HepG2 (cell line): ENCODE results near the gene DPYD. TPM values are rescaled to one million over a fixed set of nuclear protein-coding genes. Genes with fewer than 3 reads are reported as not detected.

Experiments used
- ATAC-seq: fragments of 200-7000 bp; cut with Tn5 transposase; 3 replicates; pipeline ENCODE4 v1.9.1; 2020; ENCODE audit warnings: mild to moderate bottlenecking, moderate library complexity
- BruUV-seq: library from RNA; stranded (reverse); fragments of 400-500 nt; replicated peaks from 2 replicates; lab custom pipeline; 2021; lab: Mats Ljungman, UMichigan
- CTCF ChIA-PET: fragments of 300-600 bp; formaldehyde crosslinking; extraction: SDS; loops from one replicate; lab custom pipeline; 2021; ENCODE audit warnings: low total read pairs, inconsistent platforms, low intra/inter-chr PET ratio; lab: Yijun Ruan, JAX
- POLR2A ChIA-PET: fragments of 350-600 bp; sonication (Branson Sonifier 250); formaldehyde crosslinking; loops from one replicate; lab custom pipeline; 2020; ENCODE audit warnings: antibody characterized with exemption, inconsistent platforms; lab: Yijun Ruan, JAX
- DNase-seq: peaks from one replicate; pipeline ENCODE4 v3.0.0-alpha.2; 2015; ENCODE audit warnings: low spot score
- FAIRE-seq: peaks from 3 replicates; lab custom pipeline; 2011; peaks lifted over from hg19 to GRCh38; lab: Jason Lieb, UNC
- H2AFZ ChIP-seq: one replicate; pipeline ENCODE4 v1.6.1; 2011; ENCODE audit warnings: low read length, inconsistent platforms
- H3K27ac ChIP-seq: fragments of 300-600 bp; 3 replicates; pipeline ENCODE4 v1.8.0; 2011; ENCODE audit warnings: mixed run types, mild to moderate bottlenecking, mixed read lengths, low read length, inconsistent platforms; ENCODE audit not compliant: insufficient read depth; ENCODE audit errors: extremely low read length
- H3K27me3 ChIP-seq, 2 experiments: fragments of 200-600 bp in 1 of 2; 2 replicates in 1 of 2; 3 replicates in 1 of 2; pipeline versions ENCODE4 v1.6.0 to v1.8.0; 2011; ENCODE audit warnings: low read length in 2 of 2, mild to moderate bottlenecking in 2 of 2, moderate library complexity in 2 of 2, inconsistent platforms in 1 of 2; ENCODE audit not compliant: insufficient read depth in 2 of 2, control insufficient read depth in 1 of 2
- H3K36me3 ChIP-seq, 2 experiments: fragments of 200-600 bp in 1 of 2; replicated peaks in 1 of 2; 2 replicates in 1 of 2; 3 replicates in 1 of 2; pipeline versions ENCODE4 v1.5.1 to v1.8.0; 2011; ENCODE audit warnings: low read length in 2 of 2, inconsistent platforms in 1 of 2; ENCODE audit not compliant: insufficient read depth in 2 of 2, control insufficient read depth in 1 of 2
- H3K4me1 ChIP-seq: 2 replicates; pipeline ENCODE4 v1.5.1; 2012; ENCODE audit warnings: low read length, inconsistent platforms; ENCODE audit not compliant: insufficient read depth
- H3K4me2 ChIP-seq: 2 replicates; pipeline ENCODE4 v1.6.0; 2011; ENCODE audit warnings: low read depth, low read length, inconsistent platforms
- H3K4me3 ChIP-seq, 3 experiments: fragments of 200-600 bp in 1 of 3; sonication (generic), shearing (Covaris generic) in 1 of 3; replicated peaks in 1 of 3; 2 replicates each; pipeline ENCODE4 v1.5.1; 2011 to 2016; ENCODE audit warnings: low read length in 3 of 3, inconsistent platforms in 2 of 3, low read depth in 2 of 3, mild to moderate bottlenecking in 2 of 3, control low read depth in 1 of 3, mixed read lengths in 1 of 3; ENCODE audit not compliant: insufficient read depth in 1 of 3
- H3K79me2 ChIP-seq: one replicate; pipeline ENCODE4 v1.6.1; 2011; ENCODE audit warnings: low read length, inconsistent platforms; ENCODE audit not compliant: insufficient read depth
- H3K9ac ChIP-seq: 2 replicates; pipeline ENCODE4 v1.6.0; 2011; ENCODE audit warnings: mild to moderate bottlenecking, low read depth, low read length, inconsistent platforms; ENCODE audit not compliant: insufficient read depth
- H3K9me3 ChIP-seq: 2 replicates; pipeline ENCODE4 v1.5.1; 2012; ENCODE audit warnings: mild to moderate bottlenecking, low read length
- H4K20me1 ChIP-seq: 2 replicates; pipeline ENCODE4 v1.6.0; 2011; ENCODE audit warnings: inconsistent platforms, mild to moderate bottlenecking, low read length, moderate library complexity; ENCODE audit not compliant: insufficient read depth
- FOSL1 ChIP-seq: sonication (generic); formaldehyde crosslinking; IDR thresholded peaks from 2 replicates; pipeline ENCODE4 v1.9.0; 2021; ENCODE audit warnings: missing genetic modification reagents, borderline replicate concordance
- HNRNPLL ChIP-seq: fragments of 200-400 bp; formaldehyde crosslinking; IDR thresholded peaks from 2 replicates; pipeline ENCODE4 v1.6.1; 2017; ENCODE audit warnings: mild to moderate bottlenecking, low read depth, low read length; ENCODE audit not compliant: poor library complexity, severe bottlenecking
- RORA ChIP-seq: sonication (generic); formaldehyde crosslinking; IDR thresholded peaks from 2 replicates; pipeline ENCODE4 v1.5.0; 2020; ENCODE audit warnings: mild to moderate bottlenecking, missing genetic modification reagents, moderate library complexity
- SUZ12 ChIP-seq: fragments of 150-350 bp; IDR thresholded peaks from 2 replicates; pipeline ENCODE4 v1.6.1; 2014; ENCODE audit warnings: low read depth, low read length
- TEF ChIP-seq: sonication (generic); formaldehyde crosslinking; IDR thresholded peaks from 2 replicates; pipeline ENCODE4 v1.5.0; 2020; ENCODE audit warnings: missing genetic modification reagents
- WIZ ChIP-seq: sonication (generic); formaldehyde crosslinking; IDR thresholded peaks from 2 replicates; pipeline ENCODE4 v1.5.1; 2020; ENCODE audit warnings: mild to moderate bottlenecking, missing genetic modification reagents
- ZNF3 ChIP-seq: IDR thresholded peaks from 2 replicates; pipeline ENCODE4 v1.7.0; 2017; ENCODE audit warnings: inconsistent platforms
- ZNF530 ChIP-seq: sonication (generic); formaldehyde crosslinking; IDR thresholded peaks from 2 replicates; pipeline ENCODE4 v1.5.0; 2020; ENCODE audit warnings: low read depth, mild to moderate bottlenecking, missing genetic modification reagents
- ZNF615 ChIP-seq: sonication (generic); formaldehyde crosslinking; IDR thresholded peaks from 2 replicates; pipeline ENCODE4 v1.5.0; 2020; ENCODE audit warnings: mild to moderate bottlenecking, missing genetic modification reagents, borderline replicate concordance
- ZNF616 ChIP-seq: sonication (generic); formaldehyde crosslinking; IDR thresholded peaks from 2 replicates; pipeline ENCODE4 v1.5.0; 2020; ENCODE audit warnings: low read depth, mild to moderate bottlenecking, missing genetic modification reagents
- ZNF7 ChIP-seq: IDR thresholded peaks from 2 replicates; pipeline ENCODE4 v1.6.1; 2016; ENCODE audit warnings: missing biosample characterization, missing genetic modification reagents
- ZNF782 ChIP-seq: sonication (generic); formaldehyde crosslinking; IDR thresholded peaks from 2 replicates; pipeline ENCODE4 v1.4.0; 2020; ENCODE audit warnings: missing genetic modification reagents, mild to moderate bottlenecking, borderline replicate concordance
- WGBS: methylation state at CpG from one replicate; pipeline ENCODE4 v1.1.6; 2017; ENCODE audit warnings: low lambda C conversion rate; 5-methylcytosine and 5-hydroxymethylcytosine counted together
- in situ Hi-C: cut with HindIII; loops from 2 replicates; pipeline ENCODE4 v1.10.0; 2017; ENCODE audit warnings: low pct_unique_long_range_greater_than_20kb; ENCODE audit not compliant: extremely low pct_ligation_motif_present
- intact Hi-C: fragments of 100-400 bp; cut with micrococcal nuclease; formaldehyde crosslinking; loops from one replicate; pipeline ENCODE4 v1.10.0; 2022; ENCODE audit not compliant: unreplicated experiment
- polyA plus RNA-seq, 8 experiments: library from polyadenylated mRNA; depleted of rRNA in 3 of 8; stranded (reverse) in 7 of 8; unstranded in 1 of 8; fragments of >200 nt; fragmentation: Illumina TruSeq in 4 of 8; extraction: Trizol in 4 of 8; gene quantifications; 2 replicates each; pipeline versions ENCODE4 v1.2.1 to v1.2.3, GENCODE V29; 2011 to 2016; ENCODE audit warnings: low read depth in 4 of 8, missing spikeins in 1 of 8, mixed read lengths in 1 of 8; ENCODE audit not compliant: insufficient read depth in 1 of 8
- total RNA-seq, 5 experiments: library from RNA; depleted of rRNA; stranded (reverse); fragments of >200 nt; fragmentation: Illumina TruSeq; extraction: Trizol; gene quantifications; 2 replicates each; pipeline ENCODE4 v1.2.3, GENCODE V29; 2016; ENCODE audit warnings: low read depth in 1 of 5
- TF ChIP-seq, protein P1 (sequence below): sonication (generic); formaldehyde crosslinking; IDR thresholded peaks from 2 replicates; pipeline ENCODE4 v1.8.0; 2022; ENCODE audit warnings: mild to moderate bottlenecking, missing genetic modification reagents; ENCODE audit not compliant: insufficient replicate concordance
- TF ChIP-seq, protein P2 (sequence below): IDR thresholded peaks from 2 replicates; pipeline ENCODE4 v1.6.1; 2016; ENCODE audit warnings: low read depth, missing genetic modification reagents, missing compliant biosample characterization

Gene DPYD
- total and polyA plus RNA-seq, 2 of the 13 experiments (the other 11 are each of a cell fraction or from before 2014, with no cell fraction given): 1.3 to 3.4 TPM

- H3K9me3 ChIP-seq: no peaks in the 10 kb centered on the region
- no peak overlapping the region for H3K9ac ChIP-seq
- no peak for DNase-seq
- H3K27me3 ChIP-seq: no peaks in the 10 kb centered on the region
- H3K36me3 ChIP-seq: no peaks in the 10 kb centered on the region
- WGBS: 76% methylated on average over 1 of the region's 1 CpG
- H4K20me1 ChIP-seq: no peaks in the 10 kb centered on the region
- ChIA-PET CTCF (no interaction called here), POLR2A (no interaction called here)
- no TSS peak for BruUV-seq
- FAIRE-seq: no peak
- H3K27ac ChIP-seq: no peak overlapping the region
- no peak overlapping the region for H3K4me3 ChIP-seq
- H2AFZ ChIP-seq: no peak overlapping the region
- intact Hi-C loops: no loop called here
- no peak for ATAC-seq
- in situ Hi-C loops: no loop called here
- H3K79me2 ChIP-seq: no peaks in the 10 kb centered on the region
- H3K4me2 ChIP-seq: no peak overlapping the region
- H3K4me1 ChIP-seq: no peaks in the 10 kb centered on the region
- TF ChIP-seq RORA (no peak), TEF (CRISPR knock-in tag) (no peak), ZNF530 (CRISPR knock-in tag) (no peak), ZNF616 (CRISPR knock-in tag) (no peak), SUZ12 (no peak), ZNF3 (CRISPR knock-in tag) (no peak), WIZ (CRISPR knock-in tag) (no peak), ZNF7 (no peak), FOSL1 (CRISPR knock-in tag) (no peak), HNRNPLL (no peak), ZNF782 (CRISPR knock-in tag) (no peak), ZNF615 (CRISPR knock-in tag) (no peak)
- TF ChIP-seq, protein P1, sequence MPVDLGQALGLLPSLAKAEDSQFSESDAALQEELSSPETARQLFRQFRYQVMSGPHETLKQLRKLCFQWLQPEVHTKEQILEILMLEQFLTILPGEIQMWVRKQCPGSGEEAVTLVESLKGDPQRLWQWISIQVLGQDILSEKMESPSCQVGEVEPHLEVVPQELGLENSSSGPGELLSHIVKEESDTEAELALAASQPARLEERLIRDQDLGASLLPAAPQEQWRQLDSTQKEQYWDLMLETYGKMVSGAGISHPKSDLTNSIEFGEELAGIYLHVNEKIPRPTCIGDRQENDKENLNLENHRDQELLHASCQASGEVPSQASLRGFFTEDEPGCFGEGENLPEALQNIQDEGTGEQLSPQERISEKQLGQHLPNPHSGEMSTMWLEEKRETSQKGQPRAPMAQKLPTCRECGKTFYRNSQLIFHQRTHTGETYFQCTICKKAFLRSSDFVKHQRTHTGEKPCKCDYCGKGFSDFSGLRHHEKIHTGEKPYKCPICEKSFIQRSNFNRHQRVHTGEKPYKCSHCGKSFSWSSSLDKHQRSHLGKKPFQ (CRISPR knock-in tag): no peak
- TF ChIP-seq, protein P2, sequence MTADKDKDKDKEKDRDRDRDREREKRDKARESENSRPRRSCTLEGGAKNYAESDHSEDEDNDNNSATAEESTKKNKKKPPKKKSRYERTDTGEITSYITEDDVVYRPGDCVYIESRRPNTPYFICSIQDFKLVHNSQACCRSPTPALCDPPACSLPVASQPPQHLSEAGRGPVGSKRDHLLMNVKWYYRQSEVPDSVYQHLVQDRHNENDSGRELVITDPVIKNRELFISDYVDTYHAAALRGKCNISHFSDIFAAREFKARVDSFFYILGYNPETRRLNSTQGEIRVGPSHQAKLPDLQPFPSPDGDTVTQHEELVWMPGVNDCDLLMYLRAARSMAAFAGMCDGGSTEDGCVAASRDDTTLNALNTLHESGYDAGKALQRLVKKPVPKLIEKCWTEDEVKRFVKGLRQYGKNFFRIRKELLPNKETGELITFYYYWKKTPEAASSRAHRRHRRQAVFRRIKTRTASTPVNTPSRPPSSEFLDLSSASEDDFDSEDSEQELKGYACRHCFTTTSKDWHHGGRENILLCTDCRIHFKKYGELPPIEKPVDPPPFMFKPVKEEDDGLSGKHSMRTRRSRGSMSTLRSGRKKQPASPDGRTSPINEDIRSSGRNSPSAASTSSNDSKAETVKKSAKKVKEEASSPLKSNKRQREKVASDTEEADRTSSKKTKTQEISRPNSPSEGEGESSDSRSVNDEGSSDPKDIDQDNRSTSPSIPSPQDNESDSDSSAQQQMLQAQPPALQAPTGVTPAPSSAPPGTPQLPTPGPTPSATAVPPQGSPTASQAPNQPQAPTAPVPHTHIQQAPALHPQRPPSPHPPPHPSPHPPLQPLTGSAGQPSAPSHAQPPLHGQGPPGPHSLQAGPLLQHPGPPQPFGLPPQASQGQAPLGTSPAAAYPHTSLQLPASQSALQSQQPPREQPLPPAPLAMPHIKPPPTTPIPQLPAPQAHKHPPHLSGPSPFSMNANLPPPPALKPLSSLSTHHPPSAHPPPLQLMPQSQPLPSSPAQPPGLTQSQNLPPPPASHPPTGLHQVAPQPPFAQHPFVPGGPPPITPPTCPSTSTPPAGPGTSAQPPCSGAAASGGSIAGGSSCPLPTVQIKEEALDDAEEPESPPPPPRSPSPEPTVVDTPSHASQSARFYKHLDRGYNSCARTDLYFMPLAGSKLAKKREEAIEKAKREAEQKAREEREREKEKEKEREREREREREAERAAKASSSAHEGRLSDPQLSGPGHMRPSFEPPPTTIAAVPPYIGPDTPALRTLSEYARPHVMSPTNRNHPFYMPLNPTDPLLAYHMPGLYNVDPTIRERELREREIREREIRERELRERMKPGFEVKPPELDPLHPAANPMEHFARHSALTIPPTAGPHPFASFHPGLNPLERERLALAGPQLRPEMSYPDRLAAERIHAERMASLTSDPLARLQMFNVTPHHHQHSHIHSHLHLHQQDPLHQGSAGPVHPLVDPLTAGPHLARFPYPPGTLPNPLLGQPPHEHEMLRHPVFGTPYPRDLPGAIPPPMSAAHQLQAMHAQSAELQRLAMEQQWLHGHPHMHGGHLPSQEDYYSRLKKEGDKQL: no peak
Measured at GRCh38 chr1:97571760-97572159, 349.1 kb downstream of the DPYD start.
